Activated CD4-positive, alpha-beta T cell treated with anti-CD3 and anti-CD28 coated beads, Interleukin-2, amount 50 U/mL, for 4 hours (primary cell): ENCODE results near the gene POLA2.

Experiments used
- DNase-seq, 2 experiments: peaks; one replicate each; pipeline ENCODE4 v3.0.0-alpha.2; 2020

POLA2 gene

DNA sequence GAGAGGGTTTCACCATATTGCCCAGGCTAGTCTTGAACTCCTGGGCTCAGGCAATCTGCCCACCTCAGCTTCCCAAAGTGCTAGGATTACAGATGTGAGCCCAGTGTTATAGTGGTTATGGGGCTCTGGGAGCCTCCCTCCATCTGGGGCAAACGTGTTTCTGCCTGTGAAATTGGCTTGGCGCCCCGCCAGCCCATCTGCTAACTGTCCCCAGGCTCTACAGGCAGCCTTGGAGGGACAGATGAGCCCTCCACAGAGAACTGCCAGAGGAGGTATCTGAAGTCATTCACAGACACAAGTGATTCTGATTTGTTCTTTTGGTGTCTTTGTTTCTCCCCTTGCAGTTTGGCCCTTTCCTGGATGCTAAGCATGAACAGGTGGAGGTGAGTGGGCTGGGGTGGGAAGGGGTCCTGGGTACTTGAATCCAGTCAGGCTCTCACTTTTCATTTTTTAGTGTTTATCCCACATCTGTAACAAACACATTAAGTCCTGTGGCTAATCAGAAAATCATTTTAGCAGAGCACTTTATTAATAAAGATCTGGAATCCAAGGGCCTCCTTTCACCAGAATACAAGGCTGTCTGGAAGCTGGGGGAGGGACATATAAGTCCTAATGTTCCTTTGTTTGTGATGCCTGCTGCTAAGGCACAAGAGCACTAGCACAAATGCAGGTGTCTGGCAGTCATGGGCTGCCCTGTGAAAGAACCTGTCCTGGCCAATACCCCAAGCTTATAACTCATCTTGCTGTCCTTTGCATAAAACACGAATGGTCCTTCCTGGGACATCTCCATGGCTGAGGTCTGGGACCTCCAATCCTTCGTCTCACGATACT lies 27.2 kb downstream of the POLA2 start:
- DNase-seq = no peak

DNA sequence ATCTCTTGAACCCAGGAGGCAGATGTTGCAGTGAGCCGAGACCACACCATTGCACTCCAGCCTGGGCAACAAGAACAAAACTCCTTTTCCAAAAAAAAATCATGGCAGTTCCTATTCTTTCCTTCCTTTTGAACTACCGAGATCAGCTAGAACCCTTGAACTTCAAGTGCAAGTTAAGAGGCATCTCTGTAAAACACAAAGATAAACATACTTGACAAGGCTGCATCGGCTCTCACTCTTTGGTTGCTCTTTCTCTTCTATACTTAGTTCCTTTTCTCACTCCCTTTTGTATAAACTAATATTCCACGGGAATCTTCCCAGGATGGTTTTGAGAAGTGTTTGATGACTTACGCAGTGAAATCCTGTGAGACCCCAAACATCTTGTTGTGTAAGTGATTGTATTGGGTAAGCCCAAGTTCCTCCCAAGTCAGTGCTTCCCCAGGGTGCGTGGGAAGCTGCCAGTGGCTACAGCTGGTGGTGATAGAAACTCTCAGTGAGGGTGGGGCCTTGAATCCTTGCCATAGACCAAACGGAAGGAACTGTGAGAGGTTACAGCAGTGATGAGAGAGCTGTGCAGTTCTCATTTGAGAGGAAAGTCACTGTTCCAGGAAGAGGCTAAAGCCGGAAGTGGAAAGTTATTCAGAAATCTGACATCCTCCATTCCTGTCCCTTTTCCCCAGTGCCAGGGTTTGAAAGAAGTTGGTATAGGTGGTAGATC lies 28.8 kb downstream of the POLA2 start:
- no peak for DNase-seq

DNA sequence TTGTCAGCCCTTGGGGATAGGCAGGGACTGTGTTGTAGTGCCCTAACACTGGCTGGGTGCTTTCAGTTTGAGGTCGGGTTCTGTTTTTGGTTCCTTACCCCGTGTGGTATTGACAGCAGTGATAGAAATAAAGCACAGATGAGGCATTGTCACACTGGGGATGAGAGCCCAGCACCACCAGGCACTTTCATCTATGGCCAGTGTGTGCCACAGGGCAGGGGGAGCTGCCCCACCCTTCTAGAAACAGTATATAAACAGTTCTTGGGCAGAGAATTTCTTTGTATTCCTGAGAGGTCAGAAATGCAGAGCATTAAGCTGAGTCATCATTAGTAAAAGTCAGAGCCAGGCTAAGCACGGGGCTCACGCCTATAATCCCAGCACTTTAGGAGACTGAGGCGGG lies 29.9 kb downstream of the POLA2 start:
- DNase-seq = no peak

DNA sequence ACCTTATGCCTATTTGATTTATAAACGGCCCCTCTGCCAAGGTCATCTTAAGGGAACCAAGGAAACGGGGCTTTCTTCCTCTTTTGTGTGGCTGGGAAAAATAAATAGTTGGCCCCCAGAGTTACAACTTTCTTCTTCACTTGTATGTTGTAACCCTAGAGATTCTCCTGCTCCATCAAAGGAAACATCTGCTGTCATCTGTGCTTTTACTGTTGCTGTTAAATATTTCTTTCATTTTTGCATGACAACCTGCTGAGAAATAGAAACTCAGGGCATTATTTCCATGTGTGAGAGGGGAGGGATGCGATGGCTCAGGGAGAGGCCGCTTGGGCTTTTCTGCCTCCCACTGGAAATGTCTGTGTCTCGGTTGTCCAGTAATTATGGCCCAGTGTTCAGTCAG lies 31.1 kb downstream of the POLA2 start:
- DNase-seq = no peak

DNA sequence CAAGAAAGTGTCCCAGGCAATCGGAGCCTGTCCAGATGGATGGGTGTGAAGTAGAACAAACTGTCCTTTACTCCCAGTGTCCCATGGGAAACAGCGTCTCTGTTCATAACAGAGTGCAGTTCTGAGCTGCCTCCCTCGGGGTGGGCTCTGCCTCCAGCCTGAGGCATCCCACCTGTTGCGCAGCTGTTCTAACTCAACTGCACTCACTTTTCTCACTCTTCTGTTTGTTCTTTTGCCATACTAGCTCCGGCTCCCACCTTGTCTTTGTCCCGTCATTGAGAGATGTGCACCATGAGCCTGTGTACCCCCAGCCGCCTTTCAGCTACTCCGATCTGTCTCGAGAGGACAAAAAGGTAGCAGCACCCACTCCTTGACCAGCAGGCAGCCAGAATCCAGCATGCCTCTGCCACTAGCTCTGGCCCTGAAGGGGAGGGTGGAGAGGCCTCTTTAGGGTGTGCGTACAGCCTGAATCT lies 32.2 kb downstream of the POLA2 start:
- no peak for DNase-seq

DNA sequence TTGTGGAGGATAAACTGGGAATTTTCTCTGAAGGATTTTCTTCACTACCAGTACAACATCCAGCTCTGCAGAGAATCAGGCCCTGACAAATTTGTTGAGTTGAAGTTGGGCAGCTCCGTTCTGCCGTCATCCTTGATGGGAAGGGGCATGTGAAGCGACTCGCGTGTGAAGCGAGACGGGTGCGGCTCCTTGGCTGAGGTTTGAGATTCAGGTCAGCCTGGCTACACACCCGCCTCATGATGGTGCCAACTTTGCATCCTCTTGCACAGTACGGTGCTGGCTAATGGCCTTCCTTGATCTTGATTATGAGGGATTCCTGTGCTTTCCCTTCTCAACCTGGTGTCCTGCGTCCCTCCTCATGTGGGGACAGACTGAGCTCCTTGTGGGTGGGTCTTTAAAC lies 33.2 kb downstream of the POLA2 start:
- no peak for DNase-seq

DNA sequence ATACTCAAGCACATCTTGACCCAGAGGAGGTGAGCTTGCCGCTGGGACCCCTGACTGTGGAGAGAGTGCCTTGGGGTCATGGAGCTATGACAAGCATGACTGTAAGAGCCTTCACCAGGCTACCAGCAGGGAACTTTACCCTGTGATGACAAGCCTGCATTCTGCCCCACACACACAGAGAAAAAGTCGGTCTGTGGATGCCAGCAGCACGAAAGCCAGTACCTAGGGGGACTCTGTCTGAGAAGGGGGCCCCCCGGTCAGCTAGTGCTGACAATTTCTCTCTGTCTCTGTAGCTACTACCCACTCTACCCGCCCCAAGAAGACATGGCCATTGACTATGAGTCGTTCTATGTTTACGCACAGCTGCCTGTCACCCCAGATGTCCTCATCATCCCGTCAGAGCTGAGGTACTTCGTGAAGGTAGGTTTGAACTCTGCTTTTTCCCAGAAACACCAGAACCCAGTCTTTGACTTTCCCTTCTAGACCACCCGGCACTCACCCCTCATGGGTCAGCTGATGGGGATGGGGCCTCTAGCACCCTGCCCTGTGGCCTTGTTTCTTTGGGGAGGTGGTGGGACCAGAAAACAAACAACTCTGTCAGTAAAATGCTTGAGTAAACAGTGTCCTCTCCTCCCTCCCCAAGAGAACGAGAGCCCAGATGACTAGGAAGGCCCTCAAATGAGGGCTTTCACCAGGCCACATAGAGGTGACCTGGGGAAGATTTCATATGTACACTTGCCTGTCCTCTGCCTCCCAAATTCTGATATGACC lies 34.0 kb downstream of the POLA2 start:
- no peak for DNase-seq

DNA sequence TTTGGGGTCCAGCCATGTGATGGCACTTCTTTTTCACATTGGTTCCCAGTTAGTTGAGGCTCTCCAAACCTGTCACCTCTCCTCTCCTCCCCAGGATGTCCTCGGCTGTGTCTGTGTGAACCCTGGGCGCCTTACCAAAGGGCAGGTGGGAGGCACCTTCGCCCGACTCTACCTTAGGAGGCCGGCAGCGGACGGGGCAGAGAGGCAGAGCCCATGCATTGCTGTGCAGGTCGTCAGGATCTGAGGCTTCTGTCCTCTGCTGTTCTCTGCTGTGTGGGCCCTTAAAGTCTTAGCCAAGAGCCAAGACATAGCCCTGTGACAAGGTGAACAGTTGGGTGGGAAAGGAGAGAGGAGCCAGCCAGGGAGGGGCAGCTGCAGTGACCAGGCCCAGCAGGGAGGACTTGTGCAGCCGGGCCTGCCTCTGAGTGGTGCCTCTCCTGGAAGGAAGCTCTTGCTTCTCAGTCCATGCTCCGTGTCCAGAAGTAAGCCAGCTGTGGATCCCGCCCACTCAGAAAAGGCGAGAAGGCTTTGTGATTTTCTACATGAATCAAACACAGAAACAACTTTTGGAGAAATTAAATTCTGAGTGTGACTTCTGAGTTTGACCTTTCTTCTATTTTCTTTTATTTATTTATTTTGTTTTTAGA lies 35.4 kb downstream of the POLA2 start:
- DNase-seq = no peak

DNA sequence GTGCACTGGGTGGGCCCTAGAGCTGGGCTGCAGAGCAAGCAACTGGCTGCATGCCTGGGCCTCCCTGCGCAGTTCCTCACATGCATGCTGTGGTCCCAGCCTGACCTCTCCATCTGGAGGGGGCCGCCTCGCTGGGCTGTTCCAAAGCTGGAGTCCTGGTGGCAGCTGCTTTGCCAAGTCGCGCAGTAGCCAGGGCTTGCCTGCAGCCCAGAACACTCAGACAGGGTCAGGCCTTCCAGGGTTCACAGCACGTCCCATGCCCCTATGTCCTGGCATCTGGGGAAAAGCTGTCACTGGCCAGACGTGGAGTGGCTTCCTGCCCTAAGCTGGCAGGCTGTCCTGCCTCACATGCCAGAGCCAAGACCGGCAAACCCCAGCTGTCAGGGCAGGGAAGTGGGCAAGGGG lies 36.4 kb downstream of the POLA2 start:
- no peak for DNase-seq

DNA sequence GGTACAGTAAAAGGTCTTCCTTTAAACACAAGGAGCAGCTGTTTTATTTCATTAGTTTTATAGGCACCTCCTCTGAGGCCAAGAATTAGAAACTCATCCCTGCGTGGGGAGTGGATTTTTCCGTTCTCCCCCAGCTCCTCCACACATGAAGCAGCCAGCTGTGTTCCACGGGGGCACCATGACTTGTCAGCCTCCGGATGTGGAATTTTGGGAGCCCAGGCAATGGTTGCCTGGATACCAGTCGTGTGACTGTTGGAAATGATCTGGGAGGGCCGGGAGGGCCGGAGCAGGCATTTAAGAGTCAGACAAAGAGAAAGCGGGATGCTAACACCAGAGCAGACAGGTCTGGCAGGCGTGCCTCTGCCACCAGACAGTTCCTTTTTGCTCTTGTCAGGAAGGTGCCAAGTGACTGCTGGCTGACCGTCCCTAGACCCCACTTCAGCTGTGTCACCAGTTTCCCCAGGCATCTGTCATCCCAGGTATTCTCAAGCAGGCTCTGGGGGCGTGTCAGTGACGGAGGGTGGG lies 37.0 kb downstream of the POLA2 start:
- DNase-seq = no peak

DNA sequence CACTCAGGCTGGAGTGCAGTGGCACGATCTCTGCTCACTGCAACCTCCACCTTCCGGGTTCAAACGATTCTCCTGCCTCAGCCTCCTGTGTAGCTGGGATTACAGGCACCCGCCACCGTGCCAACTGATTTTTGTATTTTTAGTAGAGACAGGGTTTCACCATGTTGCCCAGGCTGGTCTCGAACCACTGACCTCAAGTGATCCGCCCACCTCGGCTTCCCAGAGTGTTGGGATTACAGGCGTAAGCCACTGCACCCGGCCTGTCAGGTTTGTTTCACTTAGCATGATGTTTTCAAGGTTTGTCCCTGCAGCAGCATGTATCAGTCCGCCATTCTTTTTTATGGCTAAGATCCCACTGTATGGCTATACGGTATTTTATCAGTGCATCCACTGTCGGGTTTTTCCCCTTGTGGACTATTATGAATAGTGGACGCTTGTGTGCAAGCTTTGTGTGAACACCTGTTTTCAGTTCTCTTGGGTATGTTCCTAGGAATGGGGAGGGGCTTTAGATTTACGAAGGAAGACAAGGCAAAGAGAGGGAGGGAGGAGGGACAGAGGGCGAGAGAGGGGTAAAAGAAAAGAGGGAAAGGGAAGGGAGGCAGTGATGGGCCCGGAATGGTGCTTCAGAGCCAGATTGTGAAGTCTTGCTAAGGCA lies 39.0 kb downstream of the POLA2 start:
- no peak for DNase-seq

DNA sequence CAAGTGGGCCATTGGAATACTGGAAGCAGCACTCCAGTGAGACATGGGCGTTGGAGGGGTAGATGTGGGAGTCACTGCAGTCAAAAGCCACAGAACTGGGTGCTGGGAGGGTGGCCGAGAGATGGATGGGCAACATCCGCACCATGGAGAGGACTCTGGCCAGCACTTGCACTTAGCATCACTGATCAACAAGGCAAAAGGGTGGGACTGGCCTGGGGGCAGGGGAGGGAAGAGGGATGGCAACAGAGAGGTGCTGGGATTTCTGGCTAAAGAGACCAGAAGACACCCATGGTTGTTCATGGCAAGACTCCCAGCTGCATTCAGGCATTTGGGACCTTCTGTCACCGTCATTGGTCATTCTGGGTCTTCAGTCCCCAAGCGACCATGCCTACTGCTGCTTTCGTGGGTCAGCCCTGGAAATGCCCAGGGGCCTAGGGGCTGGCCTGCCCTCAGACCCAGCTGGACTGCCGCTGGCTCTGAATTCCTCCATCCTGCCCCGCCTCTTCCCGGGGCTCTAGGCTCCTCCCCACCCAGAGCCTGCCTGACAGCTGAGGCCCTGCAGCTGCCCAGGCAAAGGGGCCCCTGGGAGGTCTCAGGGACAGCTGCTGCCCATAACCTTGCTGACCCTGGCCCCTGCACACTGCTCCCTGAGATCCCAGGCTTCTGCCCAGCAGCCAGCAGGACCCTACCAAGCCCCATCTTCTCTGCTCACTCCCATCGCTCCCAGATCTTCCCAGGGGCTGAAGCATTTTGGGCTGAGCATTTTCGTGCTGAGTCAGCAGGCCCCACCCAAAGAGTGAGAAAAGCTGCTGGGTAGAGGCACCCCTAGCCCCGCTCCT lies 39.9 kb downstream of the POLA2 start:
- no peak for DNase-seq

DNA sequence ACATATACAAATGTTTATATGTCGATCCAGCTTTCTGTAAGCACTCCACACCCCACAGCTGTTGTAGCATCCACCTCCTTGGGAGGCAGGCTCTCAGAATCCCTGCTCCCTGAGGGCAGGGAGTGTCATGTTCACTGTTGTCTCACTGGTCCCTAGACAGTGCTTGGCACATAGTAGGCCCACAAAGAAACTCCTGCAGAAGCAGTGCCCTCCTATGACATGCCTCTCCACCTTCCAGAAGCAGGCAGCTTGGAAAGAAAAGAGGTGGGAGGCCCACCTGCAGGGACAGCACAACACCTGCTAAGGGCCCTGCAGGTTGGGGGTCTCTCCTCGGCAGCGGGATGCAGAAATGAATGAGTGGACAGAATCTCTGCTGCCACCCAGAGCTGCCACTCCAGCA lies 41.8 kb downstream of the POLA2 start:
- DNase-seq = no peak

DNA sequence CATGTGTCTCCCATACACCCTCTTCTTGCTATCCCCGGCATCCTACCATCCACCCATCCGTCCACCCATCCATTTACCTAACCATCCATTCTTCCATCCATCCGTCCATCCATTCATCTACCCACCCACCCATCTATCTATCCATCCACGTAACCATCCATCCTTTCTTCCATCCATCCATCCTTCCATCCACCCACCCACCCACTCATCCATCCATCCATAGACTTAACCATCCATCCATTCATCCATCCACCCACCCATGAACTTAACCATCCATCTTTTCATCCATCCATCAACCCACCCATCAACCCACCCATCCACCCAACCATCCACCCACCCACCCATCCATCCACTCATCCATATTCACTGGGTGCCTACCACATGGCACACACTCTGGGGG lies 42.3 kb downstream of the POLA2 start:
- DNase-seq = no peak

DNA sequence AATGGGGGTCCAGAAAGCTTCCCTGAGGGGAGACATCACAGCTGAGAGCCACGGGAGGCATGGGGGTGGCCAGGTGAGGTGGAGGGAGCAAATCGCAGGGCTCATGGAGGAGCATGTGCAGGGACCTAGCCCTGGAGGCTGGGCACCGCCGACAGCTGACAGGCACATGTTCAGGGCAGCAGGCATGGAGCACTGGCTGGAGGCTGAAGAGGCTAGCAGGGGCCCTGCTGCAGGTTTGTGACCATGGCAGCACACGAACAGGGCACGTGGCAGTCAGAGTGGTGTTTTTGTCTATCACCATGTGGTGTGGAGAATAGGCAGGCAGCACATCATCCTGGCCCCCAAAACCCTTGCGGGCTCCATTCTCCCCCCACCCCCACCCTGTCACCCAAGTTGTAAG lies 42.9 kb downstream of the POLA2 start:
- no peak for DNase-seq

DNA sequence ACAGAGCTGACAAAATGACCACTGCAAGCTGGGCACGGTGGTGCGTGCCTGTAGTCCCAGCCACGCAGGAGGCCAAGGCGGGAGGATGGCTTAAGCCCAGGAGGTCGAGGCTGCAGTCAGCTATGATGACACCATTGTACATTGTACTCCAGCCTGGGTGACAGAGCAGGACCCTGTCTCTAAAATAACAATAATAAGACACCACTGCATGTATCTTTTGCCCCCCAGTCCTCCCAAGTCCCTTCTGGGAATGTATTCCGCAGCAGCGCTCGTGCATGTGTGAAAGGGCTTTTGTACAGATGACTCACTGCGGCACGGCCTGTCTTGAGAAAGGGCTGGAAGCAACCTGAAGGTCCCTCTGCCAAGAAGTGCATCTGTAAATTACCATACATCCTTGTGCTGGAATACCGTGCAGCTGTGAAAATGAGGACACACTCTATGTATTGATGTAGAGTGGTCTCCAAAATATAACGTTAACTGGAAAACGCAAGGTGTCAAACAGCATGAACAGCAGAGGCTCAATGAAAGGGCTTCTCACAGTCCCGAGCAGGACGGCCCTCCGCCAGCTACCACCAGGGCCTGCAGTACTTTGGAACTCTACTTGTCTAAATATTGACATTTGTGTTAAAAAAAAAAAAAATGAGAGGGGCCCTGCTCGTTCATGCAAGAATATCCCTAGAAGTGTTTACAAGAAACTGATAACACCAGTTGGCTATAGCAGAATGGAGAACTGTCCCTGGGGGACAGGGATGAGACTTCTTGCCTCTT lies 43.9 kb downstream of the POLA2 start:
- DNase-seq = no peak

DNA sequence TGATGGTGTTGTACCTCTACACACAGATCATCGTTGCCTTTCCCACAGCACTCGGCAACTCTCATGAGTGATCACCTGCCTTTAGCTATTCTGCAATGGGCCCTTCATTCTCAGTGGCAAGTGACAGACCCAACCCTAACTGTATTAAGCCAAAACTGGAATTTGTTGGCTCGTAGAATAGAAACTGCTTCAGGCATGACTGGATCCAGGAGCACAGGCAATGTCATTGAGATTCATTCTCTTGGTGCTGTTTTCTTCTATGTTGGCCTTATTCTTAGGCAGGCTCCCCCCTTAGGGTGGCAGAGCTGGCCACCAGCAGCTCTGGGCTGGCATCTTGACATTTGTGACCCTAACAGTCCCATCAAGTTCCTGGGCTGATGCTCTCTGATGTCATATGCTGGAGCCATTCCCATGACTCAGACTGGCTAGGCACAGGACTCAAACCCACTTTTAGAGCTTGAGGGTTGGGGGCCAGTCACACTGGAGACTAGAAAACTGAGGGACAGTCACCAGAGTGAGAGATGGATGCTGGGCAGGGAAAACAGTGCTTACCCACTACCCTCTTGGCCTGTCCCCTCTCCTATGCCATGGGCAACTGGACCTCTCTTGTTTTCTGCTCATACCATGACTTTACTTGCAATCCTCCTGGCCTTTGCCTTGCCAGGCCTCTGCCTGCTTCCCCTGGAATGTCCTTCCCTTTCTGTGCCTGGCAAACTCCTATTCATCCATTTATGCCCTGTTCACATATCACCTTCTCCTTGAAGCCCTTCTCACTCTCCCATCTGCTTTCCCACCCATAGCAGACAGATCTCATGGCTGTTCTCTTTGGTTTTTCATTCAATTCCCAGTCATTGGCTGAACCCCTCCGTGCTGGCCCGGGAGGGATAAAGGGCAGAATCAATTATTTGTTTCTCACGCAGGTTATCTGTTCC lies 45.8 kb downstream of the POLA2 start:
- DNase-seq = no peak

DNA sequence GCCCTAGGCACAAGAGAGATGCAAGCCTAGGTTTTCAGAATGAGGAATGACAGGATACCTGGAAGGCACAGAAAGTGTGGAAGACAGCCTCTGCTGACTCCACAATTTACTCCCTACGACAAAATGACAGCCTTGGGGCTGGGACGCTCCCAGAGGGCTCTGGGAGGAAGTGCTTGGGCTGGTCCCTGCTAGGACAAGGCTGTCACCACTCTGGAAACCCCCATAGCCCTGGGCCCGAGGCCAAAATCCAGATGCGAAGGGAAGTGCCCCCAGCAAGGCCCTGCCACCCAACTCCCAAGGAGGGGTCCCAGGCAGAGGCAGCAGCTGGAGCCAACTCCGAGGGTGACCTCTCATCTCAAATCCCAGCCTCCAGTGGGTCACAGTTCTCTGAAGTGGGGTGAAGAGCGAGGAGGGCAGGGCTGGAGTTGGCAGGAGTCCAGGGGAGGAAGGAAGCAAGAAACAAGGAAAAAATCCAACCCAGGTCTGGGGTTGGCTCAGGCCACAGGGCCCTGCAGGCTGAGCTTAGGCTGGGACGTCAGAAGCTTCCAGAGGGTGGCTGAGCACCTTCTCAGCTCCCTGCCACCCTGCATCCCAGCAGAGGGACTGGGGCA lies 46.6 kb downstream of the POLA2 start:
- DNase-seq = no peak

DNA sequence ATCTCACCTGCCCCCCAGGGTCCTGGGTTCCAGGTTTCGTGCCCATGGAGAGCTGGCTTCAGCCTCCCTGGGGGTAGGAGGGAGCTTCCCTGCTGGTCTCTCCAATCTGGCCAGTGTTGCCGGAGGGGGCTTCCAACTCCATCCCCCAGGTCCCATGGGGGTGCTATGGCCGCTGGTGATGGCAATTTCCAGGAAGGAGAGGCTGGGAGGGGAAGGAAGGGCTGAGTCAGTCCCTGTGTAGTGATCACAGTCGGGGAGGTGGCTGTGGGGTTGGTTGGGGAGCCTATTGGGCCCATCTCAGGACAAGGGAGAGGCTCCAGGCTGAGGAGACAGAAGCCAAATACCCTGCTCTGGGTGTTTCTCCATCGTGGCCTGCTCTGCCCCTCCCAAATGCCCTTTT lies 47.2 kb downstream of the POLA2 start:
- DNase-seq = no peak
